Measurements from ENCODE around the gene CES4A. TPM values are rescaled to one million over a fixed set of nuclear protein-coding genes. Genes with fewer than 3 reads are reported as not detected.
A peak's percentile ranks its signal among the peaks of the same experiment; 100 is the strongest.

Gene CES4A
- total and polyA plus RNA-seq, 2 of the 13 experiments (the other 11 are each of a cell fraction or from before 2014, with no cell fraction given): 0.09 to 0.17 TPM

DNA sequence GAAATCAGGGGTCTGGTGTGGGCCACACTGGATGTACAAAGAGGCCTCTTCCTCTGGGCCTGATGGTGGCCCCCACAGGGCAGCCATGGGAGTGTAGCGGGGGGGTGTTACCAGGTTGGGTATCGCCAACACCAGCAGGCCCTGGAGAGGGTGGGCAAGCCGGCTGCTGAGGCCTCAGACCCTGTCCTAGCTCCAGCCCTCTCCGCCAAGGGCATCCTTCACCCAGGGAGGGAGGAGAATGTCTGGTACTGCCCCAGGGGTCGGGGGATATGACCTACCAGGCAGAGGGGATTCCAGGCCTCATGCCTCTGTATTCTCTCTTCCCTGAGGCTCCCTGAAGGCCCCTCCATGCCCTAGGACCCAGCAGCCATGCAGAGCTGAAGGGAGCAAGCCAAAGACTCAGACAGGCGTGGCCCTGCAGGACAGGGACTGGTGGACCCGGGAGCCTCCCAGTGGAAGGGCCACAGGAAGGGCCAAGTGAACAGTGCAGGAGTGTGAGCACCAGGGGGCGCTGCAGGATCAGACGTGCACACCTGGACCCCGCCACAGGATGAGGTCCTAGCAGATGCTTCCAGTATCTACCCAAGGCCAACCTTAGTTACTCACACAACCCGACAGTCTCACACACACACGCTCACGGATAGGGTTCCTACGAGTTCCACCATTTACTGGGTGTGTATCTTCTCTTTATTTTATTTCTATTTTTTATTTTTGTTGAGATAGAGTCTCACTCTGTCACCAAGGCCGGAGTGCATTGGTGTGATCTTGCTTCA, 10.9 kb upstream of the CES4A start (continued):
- TF ChIP-seq ZNF280B (CRISPR knock-in tag; IDR thresholded peaks at IDR 0.05; ENCODE audit: borderline replicate concordance) (0 out of 2 replicates have a peak, but pooled peaks have one; percentile 43), FOXA1 (IDR thresholded peaks at IDR 0.05) (no peak), FOXA1 (CRISPR knock-in tag; IDR thresholded peaks at IDR 0.05) (peak; percentile 47; the same call in 1 of the 2 replicates), NFKBIZ (CRISPR knock-in tag; IDR thresholded peaks at IDR 0.05) (peak; percentile 65; the same call in 1 of the 2 replicates), ZNF12 (CRISPR knock-in tag; IDR thresholded peaks at IDR 0.05) (peak; percentile 79; the same call in 1 of the 2 replicates), AGO2 (optimal IDR thresholded peaks at IDR 0.05; ENCODE audit: low read depth, low read length) (no peak), HBP1 (CRISPR knock-in tag; IDR thresholded peaks at IDR 0.05; ENCODE audit: low read depth) (peak; percentile 74; the same call in 1 of the 2 replicates), MLLT10 (CRISPR knock-in tag; IDR thresholded peaks at IDR 0.05) (no peak), SPEN (CRISPR knock-in tag; IDR thresholded peaks at IDR 0.05; ENCODE audit: low read depth) (peak; percentile 86), ZNF580 (CRISPR knock-in tag; IDR thresholded peaks at IDR 0.05; ENCODE audit: borderline replicate concordance, low read depth) (peak; percentile 95; the same call in 1 of the 2 replicates), NRL (CRISPR knock-in tag; IDR thresholded peaks at IDR 0.05; ENCODE audit: borderline replicate concordance) (peak; percentile 56; the same call in 1 of the 2 replicates), FOXP4 (CRISPR knock-in tag; IDR thresholded peaks at IDR 0.05) (0 out of 2 replicates have a peak, but pooled peaks have one; percentile 12)
- TF ChIP-seq, protein P1, sequence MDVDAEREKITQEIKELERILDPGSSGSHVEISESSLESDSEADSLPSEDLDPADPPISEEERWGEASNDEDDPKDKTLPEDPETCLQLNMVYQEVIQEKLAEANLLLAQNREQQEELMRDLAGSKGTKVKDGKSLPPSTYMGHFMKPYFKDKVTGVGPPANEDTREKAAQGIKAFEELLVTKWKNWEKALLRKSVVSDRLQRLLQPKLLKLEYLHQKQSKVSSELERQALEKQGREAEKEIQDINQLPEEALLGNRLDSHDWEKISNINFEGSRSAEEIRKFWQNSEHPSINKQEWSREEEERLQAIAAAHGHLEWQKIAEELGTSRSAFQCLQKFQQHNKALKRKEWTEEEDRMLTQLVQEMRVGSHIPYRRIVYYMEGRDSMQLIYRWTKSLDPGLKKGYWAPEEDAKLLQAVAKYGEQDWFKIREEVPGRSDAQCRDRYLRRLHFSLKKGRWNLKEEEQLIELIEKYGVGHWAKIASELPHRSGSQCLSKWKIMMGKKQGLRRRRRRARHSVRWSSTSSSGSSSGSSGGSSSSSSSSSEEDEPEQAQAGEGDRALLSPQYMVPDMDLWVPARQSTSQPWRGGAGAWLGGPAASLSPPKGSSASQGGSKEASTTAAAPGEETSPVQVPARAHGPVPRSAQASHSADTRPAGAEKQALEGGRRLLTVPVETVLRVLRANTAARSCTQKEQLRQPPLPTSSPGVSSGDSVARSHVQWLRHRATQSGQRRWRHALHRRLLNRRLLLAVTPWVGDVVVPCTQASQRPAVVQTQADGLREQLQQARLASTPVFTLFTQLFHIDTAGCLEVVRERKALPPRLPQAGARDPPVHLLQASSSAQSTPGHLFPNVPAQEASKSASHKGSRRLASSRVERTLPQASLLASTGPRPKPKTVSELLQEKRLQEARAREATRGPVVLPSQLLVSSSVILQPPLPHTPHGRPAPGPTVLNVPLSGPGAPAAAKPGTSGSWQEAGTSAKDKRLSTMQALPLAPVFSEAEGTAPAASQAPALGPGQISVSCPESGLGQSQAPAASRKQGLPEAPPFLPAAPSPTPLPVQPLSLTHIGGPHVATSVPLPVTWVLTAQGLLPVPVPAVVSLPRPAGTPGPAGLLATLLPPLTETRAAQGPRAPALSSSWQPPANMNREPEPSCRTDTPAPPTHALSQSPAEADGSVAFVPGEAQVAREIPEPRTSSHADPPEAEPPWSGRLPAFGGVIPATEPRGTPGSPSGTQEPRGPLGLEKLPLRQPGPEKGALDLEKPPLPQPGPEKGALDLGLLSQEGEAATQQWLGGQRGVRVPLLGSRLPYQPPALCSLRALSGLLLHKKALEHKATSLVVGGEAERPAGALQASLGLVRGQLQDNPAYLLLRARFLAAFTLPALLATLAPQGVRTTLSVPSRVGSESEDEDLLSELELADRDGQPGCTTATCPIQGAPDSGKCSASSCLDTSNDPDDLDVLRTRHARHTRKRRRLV (CRISPR knock-in tag; IDR thresholded peaks at IDR 0.05): no peak
